Endothelial cell of umbilical vein (primary cell): ENCODE measurements around the gene CEP97.

ENCODE experiments used
- CTCF ChIP-seq, 2 donors: IDR thresholded peaks; 1 replicate in 1 of 2; 2 replicates in 1 of 2; pipeline ENCODE4 v1.5.1; 2011; ENCODE audit warnings: low read length in 2 of 2, mild to moderate bottlenecking in 2 of 2, moderate library complexity in 2 of 2, control low read depth in 1 of 2, inconsistent platforms in 1 of 2, low read depth in 1 of 2; ENCODE audit not compliant: insufficient read depth in 1 of 2; ENCODE audit errors: extremely low read depth in 1 of 2
- EZH2 ChIP-seq: IDR thresholded peaks from 2 replicates; pipeline ENCODE4 v1.6.1; 2012; ENCODE audit warnings: borderline replicate concordance, low read depth, mild to moderate bottlenecking, moderate library complexity, low read length, inconsistent platforms; ENCODE audit not compliant: severe bottlenecking
- FOS ChIP-seq: IDR thresholded peaks from 2 replicates; pipeline ENCODE4 v1.6.1; 2011; ENCODE audit warnings: mild to moderate bottlenecking, low read length, moderate library complexity, borderline replicate concordance; ENCODE audit not compliant: insufficient read depth
- GATA2 ChIP-seq: IDR thresholded peaks from 2 replicates; pipeline ENCODE4 v1.7.0; 2011; ENCODE audit warnings: low read depth, mild to moderate bottlenecking, moderate library complexity, mixed read lengths, low read length; ENCODE audit not compliant: insufficient read length, insufficient read depth
- JUN ChIP-seq: IDR thresholded peaks from 2 replicates; pipeline ENCODE4 v1.6.1; 2011; ENCODE audit warnings: borderline replicate concordance, low read depth; ENCODE audit not compliant: insufficient read length, insufficient read depth
- MYC ChIP-seq: IDR thresholded peaks from one replicate; pipeline ENCODE4 v1.6.1; 2011; ENCODE audit warnings: mild to moderate bottlenecking, low read depth, low read length
- POLR2A ChIP-seq: IDR thresholded peaks from 2 replicates; pipeline ENCODE4 v1.6.1; 2012; ENCODE audit warnings: low read depth, mild to moderate bottlenecking, control low read depth, low read length
- POLR2AphosphoS5 ChIP-seq: IDR thresholded peaks from 2 replicates; pipeline ENCODE4 v1.6.1; 2012; ENCODE audit warnings: low read depth, mild to moderate bottlenecking, control low read depth, low read length, moderate library complexity; ENCODE audit not compliant: insufficient read depth
- TF ChIP-seq, protein P1 (sequence below): IDR thresholded peaks from 2 replicates; pipeline ENCODE4 v1.6.1; 2011; ENCODE audit not compliant: insufficient read depth, insufficient read length

DNA sequence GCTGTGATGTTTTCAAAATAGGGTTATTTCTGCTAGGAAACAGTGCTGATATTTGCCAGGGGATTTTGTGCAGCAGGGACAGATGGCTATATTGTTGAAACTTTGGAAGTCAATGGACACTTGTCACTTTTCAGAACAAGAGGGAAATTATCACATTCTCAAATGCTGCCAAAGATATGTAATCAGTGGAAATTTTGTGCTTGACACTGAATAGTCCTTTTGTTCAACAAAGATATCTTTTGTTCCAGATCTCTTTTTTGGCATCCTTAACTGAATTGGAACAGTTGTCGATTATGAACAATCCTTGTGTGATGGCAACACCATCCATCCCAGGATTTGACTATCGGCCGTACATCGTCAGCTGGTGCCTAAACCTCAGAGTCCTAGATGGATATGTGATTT lies 7.8 kb downstream of the CEP97 start:
- TF ChIP-seq POLR2AphosphoS5 (no peak), CTCF (IDR thresholded peaks at IDR 0.05; ENCODE audit: extremely low read depth in 1 of 2, insufficient read depth in 1 of 2, low read depth in 1 of 2, low read length in 2 of 2) (no peak), POLR2A (no peak), GATA2 (no peak), EZH2 (no peak), FOS (no peak), JUN (no peak), MYC (no peak)
- TF ChIP-seq, protein P1, sequence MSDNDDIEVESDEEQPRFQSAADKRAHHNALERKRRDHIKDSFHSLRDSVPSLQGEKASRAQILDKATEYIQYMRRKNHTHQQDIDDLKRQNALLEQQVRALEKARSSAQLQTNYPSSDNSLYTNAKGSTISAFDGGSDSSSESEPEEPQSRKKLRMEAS = no peak
